ENCODE measurements around the gene FGF3.

Gene FGF3

DNA sequence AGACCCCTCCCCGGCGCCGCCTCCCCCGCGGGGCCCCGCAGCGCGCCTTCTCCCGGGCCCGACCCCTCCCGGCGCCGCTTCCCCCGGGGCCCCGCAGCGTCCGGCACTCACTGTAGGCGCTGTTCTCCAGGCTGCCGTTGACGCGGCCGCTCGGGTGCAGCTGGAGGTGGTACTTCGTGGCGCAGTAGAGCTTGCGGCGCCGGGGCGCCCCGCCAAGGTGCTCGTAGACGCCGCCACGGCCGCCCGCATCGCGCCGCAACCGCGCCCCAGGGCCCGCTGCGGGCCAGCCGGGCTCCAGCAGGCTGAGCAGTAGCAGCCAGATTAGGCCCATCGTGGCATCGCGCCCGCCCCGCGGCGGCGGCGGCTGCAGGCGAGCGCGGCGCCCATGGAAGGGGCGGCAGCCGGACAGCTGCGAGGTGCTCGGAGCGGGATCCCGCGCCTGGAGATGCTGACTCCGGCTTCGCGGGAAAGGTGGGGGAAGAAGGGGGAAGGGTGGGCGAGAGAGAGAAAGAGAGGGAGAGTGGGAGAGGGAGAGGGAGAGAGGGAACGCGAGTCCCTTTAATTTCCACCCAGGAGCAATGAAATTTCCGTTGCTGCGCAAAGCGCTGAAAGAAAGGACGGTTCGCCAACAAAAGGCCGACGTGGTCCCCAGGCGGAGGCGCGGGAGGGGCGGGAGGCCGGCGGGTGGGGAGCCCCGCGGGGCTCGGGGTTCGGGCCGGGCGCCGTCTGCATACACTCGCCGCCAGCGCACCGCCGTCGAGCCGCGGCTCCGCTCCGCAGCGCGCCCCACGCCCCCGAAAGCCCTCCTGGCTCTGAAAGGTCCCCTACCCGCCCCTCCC lies at the start of gene FGF3:
TSS of gene FGF3 (minus strand) at position 814 of the 839 bp plus-strand sequence. CDS start at position 331, 483 bp downstream.
- no peak for DNase-seq

DNA sequence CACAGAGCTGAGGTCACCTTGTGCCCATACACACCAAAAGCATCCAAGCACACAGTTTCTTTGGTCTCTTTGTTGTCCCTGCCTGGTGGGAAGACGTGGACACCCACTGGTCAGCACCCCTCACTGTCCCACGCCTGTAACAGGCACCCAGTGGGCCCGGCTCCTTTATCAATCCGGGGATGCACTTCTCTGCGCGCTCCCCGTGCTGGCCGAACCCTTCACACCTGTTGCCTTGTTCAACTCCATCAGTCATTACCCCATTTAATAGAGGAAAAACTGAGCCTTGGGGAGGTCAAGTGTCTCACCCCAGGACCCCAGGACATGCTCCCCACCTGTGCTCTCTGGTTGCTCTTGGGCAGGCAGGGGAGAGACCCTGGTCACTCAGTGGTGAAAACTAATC lies 49.7 kb upstream of the FGF3 start:
- no peak for DNase-seq

DNA sequence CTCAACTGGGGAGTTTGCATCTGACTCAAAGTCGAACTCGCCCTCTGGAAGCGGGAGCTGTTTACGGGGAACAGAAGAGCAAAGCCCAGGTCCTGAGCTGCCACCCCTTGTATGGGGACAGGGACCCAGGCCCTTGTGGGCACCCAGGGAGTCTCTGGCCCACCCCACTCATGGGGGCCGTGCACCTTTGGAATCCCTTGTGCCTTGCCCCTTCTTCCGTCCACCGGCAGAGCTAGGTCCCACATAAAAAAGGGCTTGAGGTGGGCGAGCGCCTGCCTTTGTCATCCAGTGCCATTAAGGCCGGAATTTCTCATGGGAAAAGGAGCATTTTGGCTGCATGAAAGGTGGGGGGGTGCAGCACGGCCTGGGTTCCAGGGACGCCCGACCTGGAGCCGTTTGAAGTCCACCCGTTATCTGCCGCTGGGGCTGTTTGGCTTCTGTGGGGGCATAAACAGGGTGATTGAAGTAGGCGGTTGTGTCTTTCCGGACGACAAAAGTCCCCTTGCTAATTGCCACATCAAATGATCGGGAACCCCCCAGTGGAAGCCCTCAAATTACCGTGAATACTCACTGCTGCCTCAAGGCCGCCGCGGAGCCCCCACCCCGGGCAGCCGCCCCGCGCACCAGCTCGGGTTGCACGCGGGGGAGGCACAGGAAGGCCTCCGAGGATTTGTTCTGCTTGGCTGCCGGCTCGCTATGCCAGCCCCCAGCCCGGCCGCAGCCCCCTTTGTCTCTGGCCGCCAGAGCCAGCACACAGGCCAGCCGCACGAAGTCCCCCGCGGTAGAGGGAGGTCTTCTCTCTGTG lies 49.0 kb upstream of the FGF3 start:
- no peak for DNase-seq

DNA sequence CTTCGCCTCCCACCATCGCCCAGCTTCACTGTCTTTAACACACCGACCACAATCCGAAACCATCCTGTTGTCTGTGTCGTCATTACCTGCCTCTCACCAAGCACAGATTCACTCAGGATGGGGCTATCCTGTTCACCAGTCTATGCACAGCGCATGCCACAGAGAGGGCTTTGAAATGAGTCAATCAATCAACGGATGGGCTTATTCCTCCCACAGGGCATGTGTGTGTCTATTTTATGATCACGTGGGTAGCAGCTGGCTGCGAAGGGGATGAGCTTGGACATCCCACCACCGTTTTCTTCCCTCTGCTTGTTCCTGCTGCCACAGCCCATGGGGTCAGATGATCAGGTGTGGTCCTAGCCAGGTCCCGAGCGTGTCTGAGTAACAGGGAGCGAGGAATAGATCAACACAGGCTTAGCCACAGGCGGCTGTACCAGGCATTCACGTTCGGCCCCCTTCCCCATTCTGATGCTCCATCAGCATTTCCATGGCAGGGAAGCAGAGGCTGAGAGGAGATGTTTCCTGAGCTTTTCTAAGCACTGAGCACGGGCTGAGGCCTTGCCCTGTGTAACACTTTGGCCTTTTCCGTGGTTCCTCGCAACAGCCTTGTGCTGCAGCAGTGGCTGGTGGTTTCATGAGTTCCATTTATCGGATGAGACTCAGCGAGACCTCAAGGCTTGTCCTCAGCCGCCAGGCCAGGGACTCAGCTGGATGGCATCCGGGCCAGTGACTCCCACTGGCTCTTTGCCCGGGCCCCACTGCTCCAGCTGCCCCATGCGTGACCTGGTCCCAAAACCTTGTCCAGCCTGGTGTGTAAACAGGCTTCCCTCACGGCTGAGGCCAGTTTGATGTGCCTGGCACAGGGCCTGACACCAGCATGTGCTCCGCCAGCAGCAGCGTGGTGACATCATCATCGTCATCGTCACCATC lies 48.1 kb upstream of the FGF3 start:
- DNase-seq, result no peak

DNA sequence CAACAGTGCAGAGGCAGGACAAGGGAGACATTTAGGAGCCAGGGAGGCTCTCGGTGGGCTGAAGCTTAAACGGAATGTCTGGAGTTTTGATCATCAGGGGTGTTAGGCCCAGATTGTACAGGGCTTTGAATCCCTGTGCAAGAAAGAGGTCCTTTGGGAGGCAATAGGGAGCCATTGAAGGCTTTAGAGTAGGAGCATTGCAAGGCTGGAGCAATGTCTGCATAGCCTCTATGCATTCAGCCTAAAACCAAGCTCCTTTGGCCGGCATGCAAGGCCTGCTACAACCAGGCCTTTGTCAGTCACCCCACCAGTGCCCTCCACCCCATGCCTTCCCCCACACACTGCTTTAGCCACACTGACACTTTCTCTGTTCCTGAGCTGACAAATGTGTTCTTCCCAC lies 47.4 kb upstream of the FGF3 start:
- no peak for DNase-seq

DNA sequence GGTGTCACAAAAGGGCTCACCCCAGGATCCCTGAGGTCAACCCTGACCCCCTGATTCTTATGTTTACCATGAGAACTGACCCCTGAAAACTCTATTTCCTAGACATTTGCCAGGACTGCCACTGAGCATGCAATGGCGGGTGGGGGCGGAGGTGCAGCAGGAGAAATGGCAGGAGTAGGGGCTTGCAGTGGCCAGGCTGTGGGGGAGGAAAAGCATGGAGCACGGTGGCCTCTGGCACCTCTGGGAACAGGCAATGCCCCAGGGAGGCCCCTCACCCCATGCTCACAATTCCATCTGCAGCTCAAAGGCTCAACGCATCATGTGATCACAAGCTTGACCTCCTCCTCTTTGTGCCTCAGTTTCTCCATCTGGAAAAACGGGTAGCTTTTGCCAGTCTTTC lies 46.5 kb upstream of the FGF3 start:
- no peak for DNase-seq

DNA sequence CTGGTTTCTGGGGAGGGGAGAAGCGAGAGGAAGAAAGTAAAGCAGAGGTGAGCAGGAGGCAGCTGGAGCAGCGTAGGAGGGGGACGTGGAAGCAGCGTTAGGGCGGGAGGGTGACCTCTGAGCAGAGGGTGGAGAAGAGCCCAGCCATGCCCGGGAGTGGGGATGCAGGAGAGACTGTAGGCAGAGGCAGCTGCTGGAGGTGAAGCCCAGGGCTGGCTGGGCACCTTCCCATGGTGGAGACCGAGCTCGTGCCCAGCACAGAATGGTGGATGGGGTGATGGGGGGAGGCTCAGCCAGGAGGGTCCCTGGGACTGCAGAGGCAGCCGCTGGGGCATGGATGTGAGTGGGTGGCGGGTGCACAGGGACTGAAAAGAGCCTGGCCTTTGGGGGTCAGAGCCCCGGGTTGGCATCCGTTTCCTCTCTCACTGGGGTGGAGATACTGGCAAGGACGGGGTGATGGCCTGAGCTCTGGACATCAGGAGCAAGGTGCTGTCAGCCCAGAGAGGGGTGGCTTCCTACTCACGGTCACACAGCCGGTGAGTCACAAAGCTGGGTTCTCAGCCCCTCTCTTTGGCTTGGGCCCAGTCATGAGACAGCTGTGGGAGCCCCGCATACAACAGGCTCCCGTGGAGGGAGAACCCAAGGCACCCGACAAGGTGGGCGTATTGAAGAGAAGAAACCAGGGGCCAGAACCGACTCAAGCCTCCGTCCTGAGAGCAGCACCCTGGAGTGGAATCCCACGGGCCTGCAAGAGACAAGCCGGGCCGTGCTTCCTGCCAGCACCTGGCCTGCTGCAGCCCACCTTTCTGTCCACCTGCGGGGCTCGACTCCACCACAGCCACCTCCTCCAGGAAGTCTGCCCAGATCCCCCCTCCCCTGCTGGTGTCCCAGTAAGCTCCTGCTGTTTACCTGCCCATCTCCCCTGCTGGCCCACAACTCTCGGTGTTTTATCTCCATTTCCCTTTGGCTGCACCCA lies 45.8 kb upstream of the FGF3 start:
- no peak for DNase-seq

DNA sequence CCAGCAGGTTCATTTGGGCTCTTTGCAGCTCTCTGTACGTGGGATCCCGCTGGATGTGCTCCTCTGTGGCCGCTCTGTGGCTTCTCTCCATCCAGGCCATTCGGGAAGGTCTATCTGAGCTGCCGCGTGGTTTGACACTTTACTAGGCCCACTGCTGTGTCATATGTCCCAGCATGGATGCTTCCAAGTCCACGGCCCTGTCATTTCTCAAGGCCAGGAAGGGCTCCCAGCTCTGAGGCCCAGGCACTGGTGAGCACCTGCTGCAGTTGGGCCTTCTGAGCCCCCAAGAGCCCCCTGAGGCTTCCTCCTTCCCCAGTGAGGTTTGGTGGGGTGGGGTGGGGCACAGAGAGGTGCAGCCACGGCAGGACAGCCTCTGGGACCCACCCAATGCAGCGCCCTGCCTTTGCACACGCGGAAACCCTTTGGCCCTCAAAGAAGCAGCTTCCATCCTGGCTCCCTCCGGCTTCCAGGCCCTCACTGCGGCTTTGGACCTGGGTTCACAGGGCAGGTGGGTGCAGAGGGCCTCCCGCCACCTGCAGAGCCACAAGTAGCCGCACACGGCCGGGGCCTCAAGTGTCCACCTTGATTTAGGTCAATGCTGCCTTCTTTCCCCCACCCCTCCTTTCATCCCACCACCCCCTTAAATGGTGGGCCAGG lies 44.5 kb upstream of the FGF3 start:
- DNase-seq, result no peak

DNA sequence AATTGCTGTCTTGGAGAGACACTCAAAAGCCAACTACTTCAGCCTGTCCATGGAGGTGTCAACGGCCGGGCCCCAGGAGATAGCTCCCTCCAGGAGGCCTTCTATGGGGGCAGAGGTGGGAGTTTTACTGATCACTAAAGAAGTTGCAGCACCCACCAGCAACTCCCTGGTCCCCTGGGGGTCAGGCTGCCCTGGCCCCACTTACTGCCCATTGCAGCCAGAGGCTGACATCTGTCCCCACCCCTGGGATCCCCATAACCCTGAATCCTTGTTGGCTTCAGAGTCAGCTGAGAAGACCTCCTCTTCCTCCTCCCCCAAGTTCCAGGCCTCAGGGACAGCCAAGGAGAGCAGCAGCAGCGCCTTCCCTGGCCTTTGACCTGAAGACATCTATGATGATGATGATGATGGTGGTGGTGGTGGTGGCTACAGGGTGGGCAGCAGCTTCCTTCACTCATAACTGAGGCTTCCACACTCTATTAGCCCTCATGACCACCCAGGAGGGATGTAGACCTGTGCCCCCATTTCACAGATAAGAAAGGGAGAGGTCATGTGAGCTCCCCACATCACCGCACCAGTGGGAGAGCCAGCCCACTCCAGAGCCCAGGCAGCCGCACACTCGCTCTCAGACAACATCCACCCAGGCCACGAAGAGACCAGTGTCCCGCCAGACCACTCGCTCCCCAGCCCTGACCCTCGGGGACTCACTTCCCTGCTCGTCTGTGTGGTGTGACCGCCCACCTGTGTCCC lies 43.8 kb upstream of the FGF3 start:
- no peak for DNase-seq

DNA sequence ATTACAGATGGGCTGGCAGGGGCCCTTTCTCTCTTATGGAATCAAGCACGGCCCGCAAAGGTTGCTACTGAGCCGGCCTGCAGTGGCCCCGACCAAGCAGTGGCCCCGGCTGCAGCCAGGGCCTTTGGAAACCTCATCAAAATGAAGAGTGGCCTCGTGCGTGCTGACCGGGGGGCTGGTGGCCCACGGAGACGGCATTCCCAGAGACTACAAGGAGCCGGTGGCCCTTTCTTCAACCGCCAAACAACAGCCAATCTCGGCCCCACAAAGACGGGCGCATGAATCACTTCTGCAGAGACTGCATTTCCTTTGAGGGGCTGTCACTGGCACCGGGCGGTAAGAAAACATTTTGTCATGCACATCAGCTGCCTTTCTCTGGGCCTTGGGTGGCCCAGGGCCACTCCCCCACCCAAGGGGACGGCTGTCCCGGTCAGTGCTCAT lies 43.1 kb upstream of the FGF3 start:
- DNase-seq, result no peak

DNA sequence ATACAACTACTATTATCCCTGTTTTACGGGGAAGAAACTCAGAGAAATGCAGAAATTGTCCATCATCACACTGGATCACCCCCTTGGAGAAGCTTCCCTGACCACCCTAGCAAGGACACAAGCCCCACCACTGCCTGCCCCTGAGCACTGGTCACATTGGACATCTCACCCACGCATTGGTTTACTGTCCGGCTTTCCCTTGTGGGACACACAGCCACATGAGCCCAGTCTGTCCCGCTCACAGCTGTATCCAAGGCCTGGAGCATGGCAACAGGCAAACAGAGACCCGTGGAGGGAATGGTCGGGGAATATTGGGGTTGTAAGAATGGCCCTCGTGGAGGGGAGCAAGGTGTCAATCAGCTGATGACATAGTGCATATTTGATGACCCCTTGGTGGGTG lies 42.7 kb upstream of the FGF3 start:
- no peak for DNase-seq

DNA sequence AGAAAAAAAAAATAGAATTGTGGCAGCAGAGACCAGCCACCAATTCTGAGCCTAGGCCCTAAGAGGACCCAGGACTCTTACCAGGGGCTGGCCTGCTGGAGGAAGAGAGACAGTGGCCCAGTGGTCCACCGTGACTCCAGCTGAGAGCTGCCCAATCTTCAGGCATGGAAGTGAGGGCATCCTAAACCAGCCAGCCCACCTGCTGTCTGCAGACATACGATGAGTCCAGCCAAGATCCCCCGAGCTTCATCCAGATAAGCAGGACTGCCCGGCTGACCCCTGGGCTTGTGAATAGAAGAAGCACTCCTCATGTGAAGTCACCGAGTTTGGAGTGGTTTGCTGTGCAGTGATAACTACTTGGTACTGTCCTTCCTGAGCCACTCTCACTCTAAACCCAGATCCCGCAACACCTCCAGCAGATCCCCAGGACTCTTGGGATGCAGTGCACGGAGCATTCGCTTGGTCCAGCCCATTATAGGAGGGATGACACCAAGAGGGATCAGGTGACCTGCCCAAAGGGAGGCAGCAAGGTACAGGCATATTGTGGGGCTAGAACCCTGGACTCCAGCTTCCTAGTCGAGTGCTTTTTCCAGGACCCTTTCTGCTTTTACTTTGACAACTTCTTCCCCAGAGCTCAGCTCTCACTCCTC lies 41.7 kb upstream of the FGF3 start:
- no peak for DNase-seq

DNA sequence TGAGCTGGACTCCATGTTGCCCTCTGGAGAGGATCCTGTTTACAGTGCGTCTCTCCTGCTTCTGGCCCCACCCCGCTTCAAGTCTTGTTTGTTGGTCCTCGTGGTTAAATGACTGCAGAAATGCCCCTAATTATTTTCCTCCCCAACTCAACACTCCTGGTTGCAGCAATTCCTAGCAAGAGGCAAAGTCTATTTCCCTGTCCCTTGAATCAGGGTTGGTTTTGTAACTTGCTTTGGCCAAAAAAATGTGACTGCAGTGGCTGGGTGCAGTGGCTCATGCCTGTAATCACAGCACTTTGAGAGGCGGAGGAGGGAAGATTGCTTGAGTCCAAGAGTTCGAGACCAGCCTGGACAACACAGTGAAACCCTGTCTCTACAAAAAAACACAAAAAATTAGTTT lies 41.0 kb upstream of the FGF3 start:
- DNase-seq, result no peak

DNA sequence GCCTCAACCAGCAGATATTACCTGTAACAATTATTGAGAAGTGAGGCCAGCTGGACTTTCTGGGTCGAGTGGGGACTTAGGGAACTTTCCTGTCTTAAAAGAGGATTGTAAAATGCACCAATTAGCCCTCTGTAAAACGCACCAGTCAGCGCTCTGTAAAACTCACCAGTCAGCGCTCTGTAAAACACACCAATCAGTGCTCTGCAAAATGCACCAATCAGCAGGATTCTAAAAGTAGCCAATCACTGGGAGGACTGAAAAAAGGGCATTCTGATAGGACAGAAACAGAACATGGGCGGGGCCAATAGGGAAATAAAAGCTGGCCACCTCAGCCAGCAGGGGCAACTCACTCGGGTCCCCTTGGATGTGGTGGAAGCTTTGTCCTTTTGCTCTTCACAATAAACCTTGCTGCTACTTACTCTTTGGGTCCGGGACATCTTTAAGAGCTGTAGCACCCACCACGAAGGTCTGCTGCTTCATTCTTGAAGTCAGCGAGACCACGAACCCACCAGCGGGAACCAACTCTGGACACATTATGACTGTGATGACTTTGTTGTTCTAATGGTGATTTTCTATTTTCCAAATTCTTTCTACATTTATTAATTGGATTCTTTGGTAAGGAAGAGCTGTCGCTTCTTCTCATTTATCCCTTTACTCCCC lies 40.2 kb upstream of the FGF3 start:
- DNase-seq, result no peak

DNA sequence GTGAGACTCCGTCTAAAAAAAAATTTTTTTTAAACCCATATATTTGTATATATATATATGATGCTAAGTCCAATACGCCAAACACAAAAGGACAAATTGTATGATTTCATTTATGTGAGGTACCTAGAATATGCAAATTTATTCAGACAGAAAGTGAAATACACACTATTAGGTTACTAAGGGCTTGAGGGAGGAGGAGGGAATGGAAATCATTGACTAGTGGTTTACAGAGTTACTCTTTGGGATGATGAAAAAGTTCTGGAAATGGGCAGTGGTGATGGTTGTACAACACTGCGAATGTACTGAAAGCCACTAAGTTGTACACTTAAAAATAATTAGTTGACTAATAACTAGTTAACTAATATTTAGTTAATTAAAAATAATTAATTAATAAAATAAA lies 36.2 kb upstream of the FGF3 start:
- no peak for DNase-seq

DNA sequence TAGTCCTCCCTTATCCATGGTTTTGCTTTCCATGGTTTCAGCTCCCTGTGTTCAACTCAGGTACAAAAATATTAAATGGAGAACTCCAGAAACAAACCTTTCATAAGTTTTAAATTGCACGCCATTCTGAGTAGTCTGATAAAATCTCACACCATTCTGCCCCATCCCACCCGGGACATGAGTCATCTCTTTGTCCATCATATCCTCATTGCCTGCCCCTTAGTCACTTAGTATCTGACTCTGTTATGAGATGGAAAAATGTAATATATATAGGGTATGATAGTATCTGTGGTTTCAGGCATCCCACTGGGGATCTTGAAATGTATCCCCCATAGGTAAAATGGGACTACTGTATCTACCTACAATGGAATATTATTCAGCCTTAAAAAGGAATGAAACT lies 35.5 kb upstream of the FGF3 start:
- no peak for DNase-seq

DNA sequence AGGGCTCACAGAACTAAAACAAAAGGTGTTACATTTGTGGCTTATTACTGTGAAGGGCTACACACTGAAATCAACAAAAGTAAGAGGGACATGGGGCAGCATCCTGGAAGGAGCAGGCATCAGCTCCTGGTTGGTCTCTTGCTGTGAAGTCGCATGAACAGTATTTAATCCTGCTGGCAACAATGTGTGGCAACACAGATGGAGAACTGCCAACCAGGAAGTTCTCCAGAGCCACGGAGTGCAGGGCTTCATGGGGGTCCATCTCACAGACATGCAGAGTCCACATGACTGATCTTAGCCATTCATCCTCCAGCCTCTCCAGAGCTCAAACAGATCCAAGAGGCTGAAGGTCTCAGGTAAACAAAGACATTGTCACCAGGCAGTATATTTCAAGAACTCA lies 32.8 kb upstream of the FGF3 start:
- peak; percentile 4 for DNase-seq

DNA sequence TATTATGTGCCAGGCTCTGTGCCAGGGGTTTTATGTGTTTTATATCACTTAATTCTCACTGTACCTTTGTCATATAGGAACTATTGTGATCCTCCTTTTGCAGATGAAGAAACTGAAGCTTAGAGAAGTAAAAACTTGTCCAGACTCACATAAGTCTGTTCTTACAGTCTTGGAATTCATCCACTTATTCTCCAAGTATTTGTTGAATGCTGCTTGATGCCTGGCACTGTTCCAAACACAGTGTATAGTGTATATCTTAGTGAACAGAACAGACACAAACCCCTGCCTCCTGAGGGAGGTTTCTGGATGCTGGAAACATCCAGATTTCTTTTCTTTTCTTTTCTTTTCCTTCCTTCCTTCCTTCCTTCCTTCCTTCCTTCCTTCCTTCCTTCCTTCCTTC lies 29.0 kb upstream of the FGF3 start:
- peak; percentile 3 for DNase-seq

DNA sequence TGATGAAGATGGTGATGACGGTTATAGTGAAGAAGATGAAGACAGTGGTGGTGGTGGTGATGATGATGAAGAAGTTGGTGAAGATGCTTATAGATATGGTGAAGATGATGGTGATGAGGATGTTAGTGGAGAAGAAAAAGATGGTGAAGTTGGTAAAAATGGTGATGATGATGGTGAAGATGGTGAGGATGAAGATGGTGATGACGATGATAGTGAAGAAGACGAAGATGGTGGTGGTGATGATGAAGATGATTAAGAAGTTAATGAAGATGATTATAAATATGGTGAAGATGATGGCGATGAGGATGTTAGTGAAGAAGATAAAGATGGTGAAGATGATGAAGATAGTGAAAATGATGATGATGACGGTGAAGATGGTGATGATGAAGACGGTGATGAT lies 25.2 kb upstream of the FGF3 start:
- no peak for DNase-seq

DNA sequence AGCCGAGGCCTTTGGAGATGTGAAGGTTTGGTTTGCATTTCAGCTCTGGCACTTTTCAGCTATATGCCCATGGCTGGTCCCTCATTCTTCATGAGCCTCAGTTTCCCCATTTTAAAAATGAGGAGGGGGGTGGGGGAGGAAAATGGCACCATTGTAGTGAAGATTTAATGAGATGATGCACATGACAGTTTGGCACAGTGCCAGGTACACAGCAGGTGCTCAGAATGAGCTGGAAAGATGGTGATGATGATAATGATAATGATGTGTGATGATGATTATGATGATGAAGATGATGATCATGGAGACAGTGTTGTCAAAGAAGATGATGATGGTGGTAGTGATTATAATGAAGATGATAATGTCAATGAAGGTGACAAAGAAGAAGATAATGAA lies 24.3 kb upstream of the FGF3 start:
- no peak for DNase-seq
